GM12865 (cell line): Measurements from ENCODE around the gene AFG1L.

Experiments
- DNase-seq: peaks from one replicate; pipeline ENCODE4 v3.0.0; 2010; ENCODE audit warnings: low read depth
- H3K4me3 ChIP-seq: 2 replicates; pipeline ENCODE4 v1.5.1; 2011; ENCODE audit warnings: mild to moderate bottlenecking, low read depth, low read length, control low read depth
- CTCF ChIP-seq: IDR thresholded peaks from 2 replicates; pipeline ENCODE4 v1.5.1; 2011; ENCODE audit warnings: low read length, control low read depth, low read depth, inconsistent platforms; ENCODE audit not compliant: insufficient read depth; ENCODE audit errors: missing control alignments

The AFG1L gene

DNA sequence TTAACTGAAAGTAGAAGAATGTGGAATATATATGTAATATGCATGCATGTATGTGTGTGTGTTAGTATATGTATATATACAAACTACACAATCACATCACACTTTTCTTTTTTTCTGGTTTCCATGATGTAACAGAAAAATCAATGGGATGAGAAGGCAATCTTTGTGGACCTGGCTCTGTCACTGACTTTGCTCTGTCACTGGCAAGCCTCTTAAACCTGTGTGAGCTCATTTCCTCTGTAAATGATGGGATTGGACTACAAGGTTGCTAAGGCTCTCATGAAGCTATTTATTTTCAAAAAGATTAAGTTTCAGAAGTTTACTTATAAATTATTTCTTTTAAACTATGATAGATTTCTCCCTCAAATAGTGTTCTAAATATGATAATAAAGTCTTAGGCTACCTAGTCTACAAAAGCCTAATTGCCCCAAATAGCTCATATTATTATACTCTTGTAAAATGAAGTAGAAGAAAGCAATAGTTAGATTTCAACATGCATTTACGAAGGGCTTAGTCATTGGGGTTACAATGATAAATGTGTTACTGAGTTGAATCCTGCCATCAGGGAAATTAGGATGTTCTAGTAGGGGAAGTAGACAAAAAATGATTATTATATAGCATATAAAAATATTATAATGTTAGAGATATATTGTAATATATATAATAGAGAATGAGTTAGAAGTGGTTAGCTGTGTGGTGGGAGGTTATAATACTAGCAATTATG is 129.3 kb downstream of the AFG1L start:
- no peak for TF ChIP-seq CTCF
- H3K4me3 ChIP-seq, result no peak overlapping the region
- DNase-seq, result no peak

GRCh38 chr6:108425428-108425827 is 130.6 kb downstream of the AFG1L start:
- no peak for DNase-seq
- TF ChIP-seq CTCF, result no peak
- H3K4me3 ChIP-seq, result no peak overlapping the region

GRCh38 chr6:108432143-108432542 is 137.3 kb downstream of the AFG1L start:
- no peak overlapping the region for H3K4me3 ChIP-seq
- TF ChIP-seq CTCF, result no peak
- DNase-seq, result no peak

GRCh38 chr6:108432792-108433191 is 137.9 kb downstream of the AFG1L start:
- H3K4me3 ChIP-seq, result no peak overlapping the region
- no peak for DNase-seq
- TF ChIP-seq CTCF, result no peak

DNA sequence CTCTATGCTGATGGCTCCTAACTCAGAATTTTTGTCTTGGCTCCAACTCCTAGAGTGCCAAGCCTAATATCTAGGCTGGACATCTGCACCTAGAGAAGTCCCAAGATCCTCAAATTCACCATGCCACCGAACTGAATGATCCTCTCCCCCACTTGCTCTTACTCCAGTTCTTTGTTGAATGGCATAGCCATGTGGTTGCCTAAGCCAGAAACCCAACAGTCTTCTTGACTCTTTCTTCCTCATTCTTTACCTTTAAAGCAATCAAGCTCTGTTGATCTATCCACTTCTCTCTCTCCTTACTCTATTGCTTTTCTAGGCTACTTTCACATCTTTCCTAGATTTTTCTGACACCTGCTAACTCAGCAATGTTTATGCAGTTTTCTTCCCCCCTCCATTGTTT is 139.4 kb downstream of the AFG1L start:
- DNase-seq, result no peak
- no peak for TF ChIP-seq CTCF

GRCh38 chr6:108435391-108435790 is 140.5 kb downstream of the AFG1L start:
- H3K4me3 ChIP-seq, result no peak overlapping the region
- no peak for DNase-seq
- no peak for TF ChIP-seq CTCF

More for the DNA sequence above, 139.4 kb downstream of the AFG1L start:
- H3K4me3 ChIP-seq, result no peak overlapping the region

- no peak overlapping the region for H3K4me3 ChIP-seq
- TF ChIP-seq CTCF, result no peak
- DNase-seq, result no peak
These were observed 141.9 kb downstream of the AFG1L start for GRCh38 chr6:108436771-108437170.
